HEK293 (cell line): ENCODE data around the gene NCOR2.

ENCODE experiments used
- CTCF ChIA-PET: fragments of 350-600 bp; formaldehyde crosslinking; extraction: SDS; loops from one replicate; lab custom pipeline; 2021; ENCODE audit warnings: antibody characterized with exemption; lab: Yijun Ruan, JAX
- POLR2A ChIA-PET: fragments of 300-600 bp; formaldehyde crosslinking; extraction: SDS; loops from one replicate; lab custom pipeline; 2020; ENCODE audit warnings: antibody characterized with exemption, inconsistent platforms; lab: Yijun Ruan, JAX
- H3K27ac ChIP-seq: fragments of 200-500 bp; sonication (Bioruptor generic); 2 replicates; pipeline ENCODE4 v1.5.1; 2014; ENCODE audit warnings: low read depth, low read length, control low read depth, inconsistent platforms; ENCODE audit errors: extremely low read depth
- H3K36me3 ChIP-seq, 2 experiments: fragments of 200-500 bp in 1 of 2; sonication (Bioruptor generic) in 1 of 2; 1 replicate in 1 of 2; 2 replicates in 1 of 2; pipeline ENCODE4 v1.5.1; 2014 to 2017; ENCODE audit warnings: inconsistent platforms in 2 of 2, low read length in 2 of 2; ENCODE audit not compliant: control insufficient read depth in 2 of 2, insufficient read depth in 1 of 2
- H3K4me1 ChIP-seq: fragments of 200-500 bp; sonication (Bioruptor generic); 2 replicates; pipeline ENCODE4 v1.5.1; 2014; ENCODE audit warnings: mild to moderate bottlenecking, low read length, inconsistent platforms; ENCODE audit not compliant: control insufficient read depth, insufficient read depth
- H3K4me3 ChIP-seq: 2 replicates; pipeline ENCODE4 v1.5.1; 2011; ENCODE audit warnings: low read depth, mild to moderate bottlenecking, control low read depth, low read length, moderate library complexity
- H3K9me3 ChIP-seq: fragments of 200-500 bp; sonication (Bioruptor generic); 2 replicates; pipeline ENCODE4 v1.5.1; 2014; ENCODE audit warnings: low read depth, low read length, inconsistent platforms; ENCODE audit not compliant: control insufficient read depth, insufficient read depth
- KLF8 ChIP-seq: fragments of 450-650 bp; formaldehyde crosslinking; IDR thresholded peaks from 2 replicates; pipeline ENCODE4 v1.5.1; 2016; ENCODE audit warnings: missing biosample characterization, missing genetic modification characterization
- REST ChIP-seq: fragments of 450-650 bp; formaldehyde crosslinking; IDR thresholded peaks from 2 replicates; pipeline ENCODE4 v1.5.1; 2016; ENCODE audit warnings: missing biosample characterization, missing genetic modification characterization
- ZBTB7A ChIP-seq: fragments of 450-650 bp; formaldehyde crosslinking; IDR thresholded peaks from 2 replicates; pipeline ENCODE4 v1.5.1; 2016; ENCODE audit warnings: low read depth, missing biosample characterization, missing genetic modification characterization
- ZNF112 ChIP-seq: fragments of 450-650 bp; formaldehyde crosslinking; IDR thresholded peaks from 2 replicates; pipeline ENCODE4 v1.5.0; 2017; ENCODE audit warnings: missing biosample characterization, missing genetic modification characterization
- ZNF148 ChIP-seq: fragments of 450-650 bp; formaldehyde crosslinking; IDR thresholded peaks from 2 replicates; pipeline ENCODE4 v1.5.0; 2017; ENCODE audit warnings: missing biosample characterization, missing genetic modification characterization, borderline replicate concordance
- ZNF214 ChIP-seq: fragments of 450-650 bp; formaldehyde crosslinking; IDR thresholded peaks from 2 replicates; pipeline ENCODE4 v1.5.1; 2017; ENCODE audit warnings: missing biosample characterization, mild to moderate bottlenecking, missing genetic modification characterization, borderline replicate concordance
- ZNF324 ChIP-seq: fragments of 450-650 bp; formaldehyde crosslinking; IDR thresholded peaks from 2 replicates; pipeline ENCODE4 v1.5.1; 2016; ENCODE audit warnings: missing biosample characterization, missing genetic modification characterization
- ZNF354C ChIP-seq: fragments of 450-650 bp; formaldehyde crosslinking; IDR thresholded peaks from 2 replicates; pipeline ENCODE4 v1.5.1; 2016; ENCODE audit warnings: missing biosample characterization, missing genetic modification characterization, low read depth, borderline replicate concordance
- ZNF366 ChIP-seq: fragments of 450-650 bp; formaldehyde crosslinking; conservative IDR thresholded peaks from 2 replicates; pipeline ENCODE4 v1.5.1; 2016; ENCODE audit warnings: missing biosample characterization, missing genetic modification characterization
- ZNF518A ChIP-seq: fragments of 450-650 bp; formaldehyde crosslinking; conservative IDR thresholded peaks from 2 replicates; pipeline ENCODE4 v1.5.1; 2016; ENCODE audit warnings: low read depth, missing biosample characterization, missing genetic modification characterization
- ZNF645 ChIP-seq: fragments of 450-650 bp; formaldehyde crosslinking; IDR thresholded peaks from 2 replicates; pipeline ENCODE4; 2016; ENCODE audit warnings: missing biosample characterization, missing genetic modification characterization
- ZNF792 ChIP-seq: fragments of 450-650 bp; formaldehyde crosslinking; IDR thresholded peaks from 2 replicates; pipeline ENCODE4 v1.5.1; 2016; ENCODE audit warnings: missing biosample characterization, missing genetic modification characterization
- ZNF837 ChIP-seq: fragments of 450-650 bp; formaldehyde crosslinking; IDR thresholded peaks from 2 replicates; pipeline ENCODE4 v1.5.1; 2016; ENCODE audit warnings: missing biosample characterization, missing genetic modification characterization
- ZSCAN30 ChIP-seq: fragments of 450-650 bp; IDR thresholded peaks from 2 replicates; pipeline ENCODE4 v1.5.1; 2018; ENCODE audit warnings: missing biosample characterization, mild to moderate bottlenecking, missing genetic modification characterization, moderate library complexity

Gene NCOR2

DNA sequence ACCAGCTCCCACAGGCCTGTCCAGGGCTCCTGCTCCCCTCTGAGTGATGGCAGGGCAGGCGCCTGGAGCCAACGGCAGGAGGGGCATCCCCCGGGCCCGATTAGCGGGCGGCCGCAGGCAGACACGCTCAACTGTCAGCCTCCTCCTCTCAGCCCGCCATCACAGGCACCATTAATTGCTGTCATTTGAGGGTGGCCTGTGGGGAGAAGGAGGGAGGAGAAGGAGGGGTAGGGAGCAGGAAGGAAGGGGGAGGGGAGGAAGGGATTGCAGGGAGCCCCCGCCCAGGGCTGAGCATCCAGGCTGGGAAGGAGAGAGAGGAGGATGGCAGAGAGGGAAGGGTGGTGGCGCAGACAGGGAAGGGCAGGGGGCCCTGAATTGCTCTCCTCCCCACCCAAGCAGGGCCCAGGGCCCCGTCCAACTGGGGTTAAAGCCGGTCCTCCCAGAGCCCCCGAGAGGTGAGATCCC is 36.1 kb downstream of the NCOR2 start (continued):
- TF ChIP-seq ZNF518A (tag by site-specific recombination) (no peak), ZNF354C (tag by site-specific recombination) (no peak), ZNF645 (tag by site-specific recombination) (no peak), KLF8 (no peak), ZNF837 (tag by site-specific recombination) (no peak), REST (tag by site-specific recombination) (no peak), ZNF324 (tag by site-specific recombination) (no peak), ZNF366 (tag by site-specific recombination) (peak; percentile 59; the same call in 1 of the 2 replicates)

DNA sequence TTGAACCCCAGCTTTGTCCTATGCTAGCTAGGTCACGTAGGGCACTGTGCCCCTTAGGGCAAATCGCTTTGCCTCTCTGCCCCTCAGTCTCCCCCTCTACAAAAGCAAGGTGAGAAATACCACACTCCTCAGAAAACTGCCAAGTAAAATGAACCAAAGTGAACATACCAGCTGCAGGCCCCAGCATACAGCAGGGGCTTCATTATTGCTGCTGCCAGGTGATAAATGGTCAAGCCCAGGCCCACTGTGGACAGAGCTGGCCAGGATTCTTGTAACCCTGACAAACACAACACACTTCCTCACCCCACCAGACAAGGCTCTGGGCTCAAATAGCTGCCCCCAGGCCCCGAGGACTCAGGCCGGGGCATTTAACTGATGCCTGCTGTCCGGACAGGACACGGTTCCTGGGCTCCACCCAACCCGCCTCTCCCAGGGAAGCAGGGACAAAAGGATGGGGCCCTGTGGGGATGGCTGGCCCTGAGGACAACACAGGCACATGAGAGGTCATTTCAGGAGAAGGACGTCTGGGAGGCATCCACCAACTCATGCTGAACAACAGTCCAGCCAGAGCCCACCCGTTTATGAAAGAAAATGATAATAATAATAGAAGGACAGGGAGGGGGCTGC is 36.7 kb downstream of the NCOR2 start:
- POLR2A ChIA-PET = no interaction called here
- Histone ChIP-seq H3K4me1 (peaks cover 10% of the 10 kb centered on the region), H3K27ac (no peak overlapping the region)

More for the DNA sequence above, 36.7 kb downstream of the NCOR2 start:
- Histone ChIP-seq H3K9me3 (no peaks in the 10 kb centered on the region), H3K36me3 (no peaks in the 10 kb centered on the region), H3K4me3 (no peak overlapping the region)
- TF ChIP-seq ZSCAN30 (tag by site-specific recombination) = peak; percentile 98
- 0 out of 2 replicates have a peak, but pooled peaks have one; percentile 65 for TF ChIP-seq ZNF792 (tag by site-specific recombination)
- no peak for TF ChIP-seq ZNF214 (tag by site-specific recombination)
- no peak for TF ChIP-seq ZBTB7A (tag by site-specific recombination)
- no peak for TF ChIP-seq ZNF112 (tag by site-specific recombination)
- no peak for TF ChIP-seq ZNF148 (tag by site-specific recombination)
- CTCF ChIA-PET = no interaction called here
